Adrenal gland (tissue), 5 donors: ENCODE measurements around the gene GOLM1.

ENCODE experiments used
- POLR2A ChIP-seq, 2 donors: fragments of 450-650 bp; IDR thresholded peaks; one replicate each; pipeline ENCODE4 v1.6.1; 2017; ENCODE audit warnings: antibody characterized with exemption in 2 of 2, mild to moderate bottlenecking in 2 of 2, moderate library complexity in 1 of 2
- TF ChIP-seq, protein P1 (sequence below), 6 experiments: fragments of 450-650 bp in 4 of 6; fragments of 200-600 bp in 2 of 6; sonication (generic) in 1 of 6; IDR thresholded peaks; 1 replicate in 5 of 6; 2 replicates in 1 of 6; pipeline versions ENCODE4 v1.5.1 to v1.8.0; 2016 to 2021; ENCODE audit warnings: antibody characterized with exemption in 6 of 6, mild to moderate bottlenecking in 2 of 6, moderate library complexity in 1 of 6
- donor health status: DM: no; HTN: no; CAD: no.

DNA sequence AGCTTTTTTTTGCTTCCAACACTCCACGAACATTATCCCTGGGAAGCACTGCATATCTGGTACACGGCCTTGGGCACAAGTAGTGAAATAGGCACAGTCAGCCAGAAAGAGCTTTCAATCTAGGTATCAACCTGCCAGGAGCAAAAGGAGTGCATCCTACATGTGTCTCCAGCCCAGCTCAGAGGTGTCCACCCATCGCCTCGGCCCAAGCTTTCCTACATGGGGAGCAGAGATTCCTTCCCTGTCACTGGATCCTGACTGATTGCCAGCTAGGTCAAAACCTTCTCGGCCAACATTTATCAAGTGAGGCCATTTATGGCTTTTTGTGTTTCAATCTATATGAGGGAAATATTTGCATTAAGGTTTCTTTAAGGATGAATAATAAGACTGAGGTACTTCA, 55.8 kb downstream of the GOLM1 start:
- TF ChIP-seq, protein P1, sequence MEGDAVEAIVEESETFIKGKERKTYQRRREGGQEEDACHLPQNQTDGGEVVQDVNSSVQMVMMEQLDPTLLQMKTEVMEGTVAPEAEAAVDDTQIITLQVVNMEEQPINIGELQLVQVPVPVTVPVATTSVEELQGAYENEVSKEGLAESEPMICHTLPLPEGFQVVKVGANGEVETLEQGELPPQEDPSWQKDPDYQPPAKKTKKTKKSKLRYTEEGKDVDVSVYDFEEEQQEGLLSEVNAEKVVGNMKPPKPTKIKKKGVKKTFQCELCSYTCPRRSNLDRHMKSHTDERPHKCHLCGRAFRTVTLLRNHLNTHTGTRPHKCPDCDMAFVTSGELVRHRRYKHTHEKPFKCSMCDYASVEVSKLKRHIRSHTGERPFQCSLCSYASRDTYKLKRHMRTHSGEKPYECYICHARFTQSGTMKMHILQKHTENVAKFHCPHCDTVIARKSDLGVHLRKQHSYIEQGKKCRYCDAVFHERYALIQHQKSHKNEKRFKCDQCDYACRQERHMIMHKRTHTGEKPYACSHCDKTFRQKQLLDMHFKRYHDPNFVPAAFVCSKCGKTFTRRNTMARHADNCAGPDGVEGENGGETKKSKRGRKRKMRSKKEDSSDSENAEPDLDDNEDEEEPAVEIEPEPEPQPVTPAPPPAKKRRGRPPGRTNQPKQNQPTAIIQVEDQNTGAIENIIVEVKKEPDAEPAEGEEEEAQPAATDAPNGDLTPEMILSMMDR (IDR thresholded peaks at IDR 0.05), result no peak
- no peak for TF ChIP-seq POLR2A (IDR thresholded peaks at IDR 0.05)
